ENCODE data around the gene NOVA1. TPM values are rescaled to one million over a fixed set of nuclear protein-coding genes. Genes with fewer than 3 reads are reported as not detected.

NOVA1 gene
- total RNA-seq, 1 donor from 2014 or later: 1.9 TPM

GRCh38 chr14:26429205-26429604, 168.6 kb downstream of the NOVA1 start:
- H3K36me3 Mint-ChIP-seq (ENCODE audit: unreplicated experiment): no peaks in the 10 kb centered on the region
- DNase-seq (ENCODE audit: extremely low spot score, unreplicated experiment): no peak
- no peak overlapping the region for H3K4me3 Mint-ChIP-seq (ENCODE audit: unreplicated experiment)

GRCh38 chr14:26427097-26427496, 170.7 kb downstream of the NOVA1 start:
- Mint-ChIP-seq H3K4me3 (ENCODE audit: unreplicated experiment) (no peak overlapping the region), H3K4me1 (ENCODE audit: unreplicated experiment) (no peaks in the 10 kb centered on the region), H3K9me3 (ENCODE audit: unreplicated experiment) (no peaks in the 10 kb centered on the region), H3K27ac (ENCODE audit: unreplicated experiment) (no peak overlapping the region), H3K36me3 (ENCODE audit: unreplicated experiment) (no peaks in the 10 kb centered on the region), H3K27me3 (ENCODE audit: unreplicated experiment) (no peaks in the 10 kb centered on the region)
- no peak for DNase-seq (ENCODE audit: extremely low spot score, unreplicated experiment)
- no peak for TF ChIP-seq CTCF (IDR thresholded peaks at IDR 0.05)

More at GRCh38 chr14:26429205-26429604, 168.6 kb downstream of the NOVA1 start:
- no peaks in the 10 kb centered on the region for H3K27me3 Mint-ChIP-seq (ENCODE audit: unreplicated experiment)
- no peaks in the 10 kb centered on the region for H3K4me1 Mint-ChIP-seq (ENCODE audit: unreplicated experiment)
- H3K9me3 Mint-ChIP-seq (ENCODE audit: unreplicated experiment): no peaks in the 10 kb centered on the region
- no peak overlapping the region for H3K27ac Mint-ChIP-seq (ENCODE audit: unreplicated experiment)
- TF ChIP-seq CTCF (IDR thresholded peaks at IDR 0.05): no peak

GRCh38 chr14:26424537-26424936, 173.3 kb downstream of the NOVA1 start:
- H3K27ac Mint-ChIP-seq (ENCODE audit: unreplicated experiment): no peak overlapping the region
- no peaks in the 10 kb centered on the region for H3K27me3 Mint-ChIP-seq (ENCODE audit: unreplicated experiment)
- DNase-seq (ENCODE audit: extremely low spot score, unreplicated experiment): no peak
- no peaks in the 10 kb centered on the region for H3K9me3 Mint-ChIP-seq (ENCODE audit: unreplicated experiment)
- H3K4me1 Mint-ChIP-seq (ENCODE audit: unreplicated experiment): no peaks in the 10 kb centered on the region
- H3K4me3 Mint-ChIP-seq (ENCODE audit: unreplicated experiment): no peak overlapping the region
- H3K36me3 Mint-ChIP-seq (ENCODE audit: unreplicated experiment): no peaks in the 10 kb centered on the region
- TF ChIP-seq CTCF (IDR thresholded peaks at IDR 0.05): no peak

GRCh38 chr14:26415618-26416123, 182.2 kb downstream of the NOVA1 start:
- no peaks in the 10 kb centered on the region for H3K9me3 Mint-ChIP-seq (ENCODE audit: unreplicated experiment)
- no peak for DNase-seq (ENCODE audit: extremely low spot score, unreplicated experiment)
- H3K4me1 Mint-ChIP-seq (ENCODE audit: unreplicated experiment): no peaks in the 10 kb centered on the region
- H3K27me3 Mint-ChIP-seq (ENCODE audit: unreplicated experiment): no peaks in the 10 kb centered on the region
- H3K4me3 Mint-ChIP-seq (ENCODE audit: unreplicated experiment): no peak overlapping the region
- no peak for TF ChIP-seq CTCF (IDR thresholded peaks at IDR 0.05)
- no peak overlapping the region for H3K27ac Mint-ChIP-seq (ENCODE audit: unreplicated experiment)
- H3K36me3 Mint-ChIP-seq (ENCODE audit: unreplicated experiment): no peaks in the 10 kb centered on the region

- no peak overlapping the region for H3K27ac Mint-ChIP-seq (ENCODE audit: unreplicated experiment)
- no peaks in the 10 kb centered on the region for H3K9me3 Mint-ChIP-seq (ENCODE audit: unreplicated experiment)
- DNase-seq (ENCODE audit: extremely low spot score, unreplicated experiment): no peak
- no peaks in the 10 kb centered on the region for H3K36me3 Mint-ChIP-seq (ENCODE audit: unreplicated experiment)
- no peak overlapping the region for H3K4me3 Mint-ChIP-seq (ENCODE audit: unreplicated experiment)
- H3K27me3 Mint-ChIP-seq (ENCODE audit: unreplicated experiment): no peaks in the 10 kb centered on the region
- no peak for TF ChIP-seq CTCF (IDR thresholded peaks at IDR 0.05)
- no peaks in the 10 kb centered on the region for H3K4me1 Mint-ChIP-seq (ENCODE audit: unreplicated experiment)
Observed at GRCh38 chr14:26414926-26415325, 182.9 kb downstream of the NOVA1 start.
